Measurements from ENCODE around the gene IFFO2. TPM values are rescaled to one million over a fixed set of nuclear protein-coding genes. Genes with fewer than 3 reads are reported as not detected.

IFFO2 gene
- total RNA-seq, 4 donors from 2014 or later = 25.8 to 88.8 (median 52.7) TPM

- intact Hi-C loops (cut with DNase I) = no loop called here
- no peaks in the 10 kb centered on the region for H3K9me3 ChIP-seq
Measured at GRCh38 chr1:18869847-18870594, 86.5 kb downstream of the IFFO2 start.

GRCh38 chr1:18868801-18869424 lies 87.6 kb downstream of the IFFO2 start:
- 56 to 60% methylated on average over 3 to 8 of the region's 12 CpGs for WGBS, 2 donors
- H3K27me3 ChIP-seq = peaks cover 0 to 36% (median 0%) of the 10 kb centered on the region in 4 donors
- no peaks in the 10 kb centered on the region for H3K9me3 ChIP-seq
- peaks cover 0 to 31% (median 0%) of the 10 kb centered on the region in 3 donors for H3K36me3 ChIP-seq
- intact Hi-C loops (cut with DNase I) = no loop called here
- no peak overlapping the region for H3K27ac ChIP-seq
- no peaks in the 10 kb centered on the region for H3K4me1 ChIP-seq
- no peak overlapping the region for H3K4me3 ChIP-seq
- no peak for DNase-seq
- no peak for TF ChIP-seq CTCF (IDR thresholded peaks at IDR 0.05)
- TF ChIP-seq POLR2A (IDR thresholded peaks at IDR 0.05) = no peak

More at GRCh38 chr1:18869847-18870594, 86.5 kb downstream of the IFFO2 start:
- H3K27ac ChIP-seq = no peak overlapping the region
- H3K27me3 ChIP-seq = peaks cover 0 to 31% (median 0%) of the 10 kb centered on the region in 4 donors
- 57 to 68% methylated on average over 7 to 8 of the region's 9 CpGs for WGBS, 2 donors
- TF ChIP-seq POLR2A (IDR thresholded peaks at IDR 0.05) (no peak), CTCF (IDR thresholded peaks at IDR 0.05) (no peak)
- no peak for DNase-seq
- H3K36me3 ChIP-seq = peaks cover 0 to 42% (median 0%) of the 10 kb centered on the region in 3 donors
- H3K4me3 ChIP-seq = no peak overlapping the region
- H3K4me1 ChIP-seq = peaks cover 0 to 4% (median 0%) of the 10 kb centered on the region in 3 donors

- peaks cover 0 to 36% (median 0%) of the 10 kb centered on the region in 4 donors for H3K27me3 ChIP-seq
- 64 to 72% methylated on average over 3 to 5 of the region's 5 CpGs for WGBS, 2 donors
- intact Hi-C loops (cut with DNase I) = no loop called here
- TF ChIP-seq CTCF (IDR thresholded peaks at IDR 0.05) (no peak), POLR2A (IDR thresholded peaks at IDR 0.05) (no peak)
- H3K36me3 ChIP-seq = peaks cover 0 to 26% (median 0%) of the 10 kb centered on the region in 3 donors
- H3K4me1 ChIP-seq = no peaks in the 10 kb centered on the region
- H3K9me3 ChIP-seq = no peaks in the 10 kb centered on the region
- no peak for DNase-seq
- no peak overlapping the region for H3K27ac ChIP-seq
- no peak overlapping the region for H3K4me3 ChIP-seq
Measured at GRCh38 chr1:18868354-18868753, 88.1 kb downstream of the IFFO2 start.

- H3K36me3 ChIP-seq = peaks cover 0 to 11% (median 0%) of the 10 kb centered on the region in 3 donors
- no peak overlapping the region for H3K27ac ChIP-seq
- no peaks in the 10 kb centered on the region for H3K9me3 ChIP-seq
- no peaks in the 10 kb centered on the region for H3K4me1 ChIP-seq
- intact Hi-C loops (cut with DNase I) = no loop called here
- no peak for TF ChIP-seq CTCF (IDR thresholded peaks at IDR 0.05)
- no peak for TF ChIP-seq POLR2A (IDR thresholded peaks at IDR 0.05)
- no peak overlapping the region for H3K4me3 ChIP-seq
- H3K27me3 ChIP-seq = peaks cover 0 to 36% (median 0%) of the 10 kb centered on the region in 4 donors
- no peak for DNase-seq
- WGBS, 2 donors = 67 to 88% methylated on average over 3 of the region's 3 CpGs
Measured at GRCh38 chr1:18866846-18867245, 89.6 kb downstream of the IFFO2 start.

- TF ChIP-seq CTCF (IDR thresholded peaks at IDR 0.05) = no peak
- no peak for TF ChIP-seq POLR2A (IDR thresholded peaks at IDR 0.05)
- no peak for DNase-seq
- Histone ChIP-seq H3K4me1 (no peaks in the 10 kb centered on the region), H3K36me3 (peaks cover 0 to 5% (median 0%) of the 10 kb centered on the region in 3 donors), H3K9me3 (no peaks in the 10 kb centered on the region), H3K27me3 (peaks cover 0 to 36% (median 0%) of the 10 kb centered on the region in 4 donors), H3K4me3 (no peak overlapping the region), H3K27ac (no peak overlapping the region)
- 77 to 82% methylated on average over 6 of the region's 6 CpGs for WGBS, 2 donors
- intact Hi-C loops (cut with DNase I) = no loop called here
Measured at GRCh38 chr1:18866314-18866713, 90.2 kb downstream of the IFFO2 start.

Measured in esophagus squamous epithelium (tissue), 5 donors.